Renal cortical epithelial cell (primary cell): ENCODE results near the gene TMEM86B. TPM values are rescaled to one million over a fixed set of nuclear protein-coding genes. Genes with fewer than 3 reads are reported as not detected.
A peak's percentile ranks its signal among the peaks of the same experiment; 100 is the strongest.
"Not testable (repeated sequence)": the region's sequence is repeated elsewhere in the genome, so short reads cannot be mapped to it uniquely, and the experiment has no call there.

Experiments
- DNase-seq: peaks from one replicate; pipeline ENCODE4 v3.0.0-alpha.2; 2011; ENCODE audit warnings: low read depth
- total RNA-seq: library from RNA; depleted of rRNA; stranded (reverse); fragments of >200 nt; gene quantifications from 2 replicates; pipeline ENCODE4 v1.2.3, GENCODE V29; 2014

Gene TMEM86B
- total RNA-seq, 1 donor from 2014 or later, result 0.94 TPM

DNA sequence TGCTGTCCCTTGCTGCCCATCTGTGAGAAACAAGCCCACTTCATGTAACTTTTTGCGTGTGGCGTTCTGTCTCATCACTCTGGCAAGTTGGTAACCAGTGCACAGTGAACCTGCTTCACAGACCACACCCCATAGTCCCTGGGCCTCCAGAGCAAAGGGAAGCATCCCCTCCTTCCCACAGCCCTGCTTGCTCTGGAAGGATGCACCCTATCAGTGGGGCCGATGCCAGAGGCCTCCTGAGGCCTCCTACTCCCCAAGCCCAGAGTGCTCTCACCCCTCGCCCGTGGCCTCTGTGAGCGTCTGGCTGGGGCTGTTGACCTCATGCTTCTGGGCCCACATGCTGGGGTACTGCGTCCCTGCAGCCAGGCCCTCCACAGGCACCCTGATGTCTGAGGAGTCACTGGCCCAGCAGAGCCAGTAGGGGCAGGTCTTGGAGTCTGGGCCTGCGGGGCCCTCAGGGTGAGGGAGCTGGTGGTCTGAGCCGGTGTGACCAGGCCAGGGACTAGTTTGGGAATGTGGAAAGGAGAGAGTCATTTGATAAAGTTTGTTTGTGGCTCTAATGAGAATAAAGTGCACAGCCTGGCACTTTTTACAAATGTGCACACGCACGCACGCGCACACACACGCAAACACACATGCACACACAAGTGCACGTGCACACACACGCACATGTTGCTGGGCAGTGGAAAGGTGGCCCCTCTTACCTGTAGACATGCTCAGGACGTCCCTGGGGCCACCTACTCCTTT is 5.1 kb downstream of the TMEM86B start:
- DNase-seq, result no peak

DNA sequence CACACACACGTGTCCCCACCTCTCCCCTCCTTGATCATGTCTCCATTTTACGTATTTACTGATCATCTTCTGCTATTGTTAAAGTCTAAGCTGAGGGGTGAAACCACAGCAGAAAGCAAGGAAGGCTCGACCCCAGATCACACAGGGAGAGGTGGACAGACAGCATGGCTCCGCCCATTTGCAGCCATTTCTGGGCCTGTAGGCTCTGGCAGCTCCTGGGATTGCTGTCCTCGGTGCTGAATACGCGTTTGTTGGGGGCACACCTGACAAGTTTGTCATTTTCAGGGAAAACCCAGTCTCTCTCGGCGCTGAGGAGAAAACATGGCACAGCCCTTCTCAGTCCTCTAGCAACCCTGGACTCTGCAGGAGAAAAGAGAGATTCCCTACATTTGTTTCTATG is 8.0 kb downstream of the TMEM86B start:
- DNase-seq, result no peak

DNA sequence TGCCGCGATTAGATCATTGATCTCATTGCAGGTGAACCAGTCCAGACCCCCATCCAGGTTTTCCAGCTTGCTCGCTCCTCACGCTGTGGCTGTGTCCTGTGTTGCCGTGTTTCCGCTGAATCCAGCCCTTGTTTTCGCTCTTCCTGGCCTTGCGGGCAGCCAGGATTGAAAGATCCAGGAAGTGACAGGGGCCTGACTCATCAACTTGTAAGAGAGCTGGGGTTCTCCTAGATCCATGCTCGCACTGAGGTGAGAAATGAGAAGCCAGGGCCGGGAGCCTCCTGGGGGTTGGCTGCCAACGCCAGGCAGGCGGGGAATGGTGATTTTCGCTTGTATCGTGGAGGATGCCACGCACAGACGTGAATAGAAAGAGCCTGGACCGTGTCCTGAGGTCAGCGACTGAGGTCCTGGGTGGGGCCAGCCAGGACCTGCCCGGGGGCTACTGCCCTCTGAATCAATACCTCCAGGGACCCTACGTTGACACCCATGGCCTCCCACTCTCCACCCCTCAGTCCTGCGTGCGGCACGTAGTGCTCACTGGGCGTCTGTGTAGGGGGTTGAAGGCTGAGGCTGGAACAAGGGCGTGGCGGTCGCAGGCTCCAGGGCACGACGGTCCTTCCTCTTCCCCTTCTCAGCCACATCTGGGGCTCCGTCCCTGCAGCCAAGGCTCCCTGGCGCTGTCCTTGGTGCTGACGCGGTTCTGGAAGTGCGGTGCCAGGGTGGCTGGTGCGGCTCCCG is 11.9 kb downstream of the TMEM86B start:
- peak; percentile 98 for DNase-seq

DNA sequence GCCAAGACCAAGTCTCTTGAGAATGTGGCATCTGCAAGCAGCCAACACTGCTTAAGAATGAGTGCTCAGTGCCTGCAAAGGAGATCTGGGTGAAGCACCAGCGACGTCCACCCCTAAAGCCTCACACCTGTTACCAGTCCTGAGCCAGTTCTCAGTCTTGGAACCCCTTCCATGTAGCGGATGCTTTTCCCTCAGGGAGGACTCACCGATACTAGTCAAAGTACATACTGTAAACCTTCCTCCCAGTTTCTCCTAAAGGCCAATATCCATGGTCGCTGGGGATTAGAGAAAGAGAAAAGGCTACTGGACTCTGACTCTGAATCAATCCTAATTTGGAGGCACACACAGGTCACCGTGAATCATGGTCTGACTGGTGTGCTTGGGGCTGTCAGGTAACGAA is 15.0 kb downstream of the TMEM86B start:
- DNase-seq, result no peak

DNA sequence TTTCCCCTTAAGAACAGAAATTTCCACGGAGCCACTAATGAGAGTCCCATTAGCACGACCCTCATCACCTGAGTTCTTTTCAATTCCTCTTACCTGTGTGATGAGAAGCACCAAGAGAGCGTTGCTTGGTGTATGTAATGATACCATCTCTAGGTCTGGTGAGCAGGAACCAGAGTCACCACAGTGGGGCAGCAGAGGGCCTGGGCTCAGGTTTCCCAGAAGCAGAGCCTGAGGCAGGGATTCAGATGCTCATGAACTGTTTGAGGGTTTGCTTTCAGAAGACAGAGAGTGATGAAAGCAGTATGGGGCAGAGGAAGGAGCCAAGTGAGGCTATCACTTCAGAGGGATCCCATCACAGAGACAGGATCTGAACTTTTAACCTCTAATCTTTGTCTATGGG is 16.1 kb downstream of the TMEM86B start:
- DNase-seq, result no peak

DNA sequence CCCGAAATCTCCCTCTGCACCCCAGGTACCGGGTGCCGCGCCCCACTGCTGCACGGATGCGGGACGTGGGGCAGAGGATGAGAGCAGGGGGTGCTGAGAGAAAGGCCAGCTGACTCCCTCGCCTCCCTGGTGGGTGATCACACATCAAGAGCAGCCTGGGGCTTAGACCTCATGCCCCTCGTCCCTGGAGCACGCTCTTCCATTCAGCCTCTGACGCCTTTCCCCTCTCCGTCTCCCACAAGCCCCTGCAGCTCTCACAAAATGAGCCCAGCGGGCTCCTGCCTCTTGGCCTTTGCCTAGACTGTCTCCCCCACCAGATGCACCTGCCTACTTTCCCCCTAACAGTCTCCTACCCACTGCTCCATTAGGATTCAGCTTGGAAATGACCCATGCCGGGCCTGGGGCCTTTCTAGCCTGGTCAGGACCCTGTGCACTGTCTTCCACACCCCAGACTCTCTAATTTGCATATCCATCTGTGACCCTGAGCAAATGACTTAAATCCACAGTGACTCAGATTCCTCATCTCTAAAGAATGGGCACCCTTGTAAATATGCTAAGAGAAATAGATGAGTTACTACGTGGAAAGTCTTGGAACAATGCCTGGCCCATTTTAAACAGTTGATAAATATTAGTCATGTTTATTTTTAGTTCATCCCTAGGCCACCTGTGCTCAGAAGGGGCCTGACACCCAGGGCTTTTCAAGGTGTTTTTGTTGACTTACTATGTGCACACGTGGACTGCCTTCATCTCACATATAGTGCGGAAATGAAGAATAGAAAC is 18.7 kb downstream of the TMEM86B start:
- peak; percentile 97 for DNase-seq

DNA sequence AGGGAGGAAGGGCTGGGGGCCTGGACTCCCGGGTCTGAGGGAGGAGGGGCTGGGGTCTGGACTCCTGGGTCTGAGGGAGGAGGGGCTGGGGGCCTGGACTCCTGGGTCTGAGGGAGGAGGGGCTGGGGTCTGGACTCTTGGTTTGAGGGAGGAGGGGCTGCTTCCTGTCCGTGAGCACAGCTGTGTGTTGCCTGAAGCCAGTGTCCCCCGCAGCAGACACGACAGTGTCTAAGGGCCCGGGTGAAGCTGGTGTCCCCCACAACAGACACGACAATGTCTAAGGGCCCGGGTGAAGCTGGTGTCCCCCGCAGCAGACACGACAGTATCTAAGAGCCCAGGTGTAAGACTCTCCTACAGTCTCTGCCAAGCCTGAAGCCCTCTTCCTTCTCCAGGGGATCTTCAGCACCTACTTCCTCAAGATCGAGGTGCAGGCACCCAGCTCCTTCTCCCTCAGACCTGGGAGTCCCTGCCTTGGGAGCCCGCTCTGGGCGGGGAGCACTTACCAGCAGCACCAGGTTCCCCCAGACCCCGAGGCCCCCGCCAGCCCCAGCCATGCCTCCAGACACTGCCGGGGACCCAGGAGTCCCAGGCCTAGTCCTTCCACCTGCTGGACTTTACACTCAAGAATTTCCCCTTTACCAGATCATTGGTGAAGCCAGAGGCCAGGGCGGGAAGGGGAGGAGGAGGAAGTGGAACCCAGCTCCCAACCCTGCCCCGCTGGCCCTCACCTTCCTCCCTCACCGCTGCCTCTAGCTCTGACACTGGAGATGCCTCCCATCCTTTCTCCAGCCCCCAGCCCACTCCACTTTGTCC is 19.5 kb downstream of the TMEM86B start, which contains the start of gene PTPRH:
Gene PTPRH, minus strand, starts transcription at position 622 of the 813 bp plus-strand sequence. Its CDS starts 68 bp downstream, at position 554.
- no peak for DNase-seq

DNA sequence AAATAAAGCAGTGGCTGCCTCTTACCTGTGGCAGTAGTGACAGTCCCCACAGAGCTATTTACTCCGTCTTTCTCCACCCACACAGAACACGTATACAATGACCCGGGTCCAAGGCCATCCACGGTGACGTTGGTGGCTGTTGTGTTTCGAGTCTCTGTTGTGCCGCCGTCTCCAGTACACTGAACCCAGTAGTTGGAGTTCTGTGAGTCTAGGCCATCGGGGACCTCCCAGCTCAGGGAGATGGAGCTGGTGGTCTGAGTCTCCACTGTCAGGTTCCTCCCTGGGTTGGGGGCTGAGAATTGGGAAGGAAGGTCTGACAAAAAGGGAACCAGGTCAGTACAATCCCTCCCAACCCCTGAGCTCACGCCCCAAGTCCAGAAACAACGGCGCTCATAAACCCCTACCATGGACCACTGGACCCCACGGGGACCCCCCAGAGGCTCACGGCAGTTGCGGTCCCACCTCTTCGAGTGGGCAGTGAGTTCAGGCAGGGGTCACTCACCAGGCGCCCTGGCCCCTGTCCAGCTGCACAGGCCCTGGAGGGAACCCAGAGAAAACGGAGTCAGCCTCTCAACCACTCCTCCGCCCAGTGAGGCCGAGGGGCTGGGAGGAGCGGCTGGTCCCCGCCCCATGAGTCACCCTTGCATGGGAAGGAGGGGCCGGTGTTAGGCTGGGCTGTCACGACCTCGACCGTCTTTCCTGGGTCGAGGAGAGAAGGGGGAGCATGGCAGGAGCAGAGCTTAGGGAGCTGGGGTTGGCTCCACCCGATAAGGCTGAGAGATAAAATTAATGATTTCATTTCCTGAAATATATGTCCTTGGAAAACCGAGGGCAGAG is 21.7 kb downstream of the TMEM86B start:
- peak; percentile 77 for DNase-seq

DNA sequence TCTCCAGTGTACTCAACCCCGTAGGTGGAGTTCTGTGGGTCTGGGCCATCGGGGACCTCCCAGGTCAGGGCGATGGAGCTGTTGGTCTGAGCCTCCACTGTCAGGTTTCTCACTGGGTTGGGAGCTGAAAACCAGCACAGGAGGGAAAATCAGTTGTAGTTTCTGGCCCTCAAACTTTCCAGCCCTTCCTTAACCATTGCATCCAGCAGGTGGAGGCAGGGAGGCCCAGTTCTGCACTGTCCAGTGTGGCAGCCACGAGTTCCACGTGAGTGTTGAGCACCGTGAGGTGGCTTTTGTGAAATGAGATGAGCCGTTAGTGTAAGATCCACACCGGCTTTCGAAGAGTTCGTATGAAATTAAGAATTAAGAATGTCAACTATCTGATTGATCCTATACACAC is 26.4 kb downstream of the TMEM86B start:
- not testable (repeated sequence) for DNase-seq

DNA sequence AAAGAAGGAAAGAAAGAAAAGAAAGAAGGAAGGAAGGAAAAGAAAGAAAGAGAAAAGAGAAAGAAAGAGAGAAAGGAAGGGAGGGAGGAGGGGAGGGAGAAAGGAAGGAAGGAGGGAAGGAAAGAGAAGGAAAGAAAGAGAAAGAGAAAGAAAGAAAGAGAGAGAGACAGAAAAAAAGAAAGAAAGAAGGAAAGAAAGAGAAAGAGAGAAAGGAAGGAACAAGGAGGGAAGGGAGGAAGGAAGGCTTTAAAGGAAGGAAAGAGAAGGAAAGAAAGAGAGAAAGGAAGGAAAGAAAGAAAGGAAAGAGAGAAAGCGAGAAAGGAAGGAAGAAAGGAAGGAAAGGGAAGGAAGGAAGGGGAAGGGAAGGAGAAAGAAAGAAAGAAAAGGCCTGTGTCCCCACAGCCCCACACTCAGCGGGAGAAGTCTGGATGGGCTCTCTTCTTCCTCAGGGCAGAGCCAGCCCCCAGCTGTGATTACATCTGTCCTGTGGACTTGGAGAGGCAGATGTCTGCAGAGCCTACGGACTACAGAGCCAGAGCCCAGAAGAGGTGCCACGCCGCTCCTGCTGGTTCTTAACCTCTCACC is 28.9 kb downstream of the TMEM86B start:
- DNase-seq, result no peak

DNA sequence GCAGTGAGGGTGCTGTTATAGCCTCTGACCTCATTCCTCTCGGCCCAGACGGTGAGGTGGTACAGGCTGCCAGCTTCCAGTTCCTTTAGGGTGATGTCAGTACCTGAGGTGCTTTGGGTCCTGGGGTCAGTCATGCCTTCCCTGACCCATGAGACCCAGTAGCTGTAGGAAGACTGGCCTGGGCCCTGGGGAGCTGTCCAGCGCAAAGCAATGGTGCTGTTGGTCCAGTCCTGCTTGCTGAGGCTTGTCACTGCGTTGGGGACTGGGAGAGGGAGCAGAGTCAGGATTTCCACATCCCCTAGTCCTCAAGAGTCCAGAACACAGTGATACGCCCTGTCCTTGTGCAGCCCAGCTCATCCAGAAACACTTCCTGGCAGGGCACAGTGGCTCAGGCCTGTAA is 29.9 kb downstream of the TMEM86B start:
- no peak for DNase-seq

DNA sequence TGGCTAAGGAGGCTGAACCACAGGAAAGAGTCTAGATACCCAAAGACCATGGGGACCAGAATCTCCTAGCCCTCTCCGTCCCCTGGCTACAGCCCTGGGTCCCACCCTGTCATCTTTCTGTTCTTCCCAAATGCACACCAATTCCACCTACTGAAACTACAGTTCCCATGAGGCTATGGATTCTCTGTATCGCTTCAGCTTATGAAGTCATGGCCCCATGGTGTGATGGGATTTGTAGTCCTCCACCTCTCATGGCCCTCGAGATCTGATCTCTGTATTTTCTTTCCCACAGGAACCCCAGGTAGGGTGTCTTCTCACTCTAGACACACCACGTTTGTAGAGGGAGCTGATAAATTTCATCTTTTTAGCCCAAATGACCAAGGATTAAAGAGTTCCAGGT is 31.0 kb downstream of the TMEM86B start:
- DNase-seq, result no peak

DNA sequence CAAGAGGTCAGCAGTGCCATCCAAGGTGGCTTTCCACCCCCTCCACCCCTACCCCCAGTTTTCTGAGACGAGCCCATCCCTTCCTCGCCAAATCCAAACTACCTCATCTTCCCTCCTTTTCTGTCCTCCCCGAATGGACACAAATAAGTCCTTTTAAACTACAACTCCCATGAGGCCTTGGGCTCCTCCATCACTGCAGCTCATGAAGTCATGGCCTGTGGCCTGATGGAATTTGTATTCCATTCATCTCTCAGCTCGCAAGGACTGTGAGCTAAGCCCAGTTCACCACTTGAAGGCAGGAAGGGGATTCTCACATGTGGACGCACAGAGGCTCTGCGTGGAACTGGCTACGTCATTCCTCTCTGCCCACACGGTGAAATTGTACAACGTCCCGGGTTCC is 31.8 kb downstream of the TMEM86B start:
- DNase-seq, result no peak

DNA sequence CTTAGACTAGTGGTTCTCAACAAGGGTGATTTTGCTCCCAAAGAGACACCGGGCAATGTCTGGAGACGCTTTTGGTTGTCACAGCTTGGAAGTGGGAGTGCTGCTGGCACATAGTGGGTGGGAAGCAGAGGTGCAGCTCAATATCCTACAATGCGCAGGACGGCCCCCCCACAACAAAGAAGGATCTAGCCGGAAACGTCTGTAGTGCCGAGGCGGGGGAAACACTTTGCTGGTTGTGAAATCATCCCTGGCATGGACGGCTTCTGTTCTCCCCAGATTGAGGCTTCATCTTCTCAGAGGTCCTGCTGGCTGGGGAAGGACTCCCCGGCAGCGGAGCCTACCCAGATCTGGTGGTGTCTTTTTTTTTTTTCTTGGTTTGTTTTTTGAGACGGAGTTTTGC is 35.1 kb downstream of the TMEM86B start:
- no peak for DNase-seq

DNA sequence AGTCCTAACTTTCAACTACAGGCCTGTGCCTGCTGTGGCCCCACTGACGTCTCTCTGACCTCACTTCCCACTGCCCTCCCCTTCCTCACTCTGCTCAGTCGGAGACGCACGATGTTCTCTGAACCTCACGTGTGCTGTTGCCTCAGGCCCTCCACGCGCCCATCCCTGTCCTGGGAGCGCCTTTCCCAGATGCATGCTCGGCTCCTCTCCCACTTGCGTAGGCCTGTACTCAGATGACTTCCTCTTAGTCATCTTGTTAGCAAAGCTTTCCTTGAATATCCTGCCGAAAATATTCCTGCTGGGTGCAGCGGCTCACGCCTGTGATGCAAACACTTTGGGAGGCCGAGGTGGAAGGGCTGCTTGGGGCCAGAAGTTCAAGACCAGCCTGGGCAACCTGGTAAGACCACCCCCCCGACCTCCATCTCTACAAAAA is 39.1 kb downstream of the TMEM86B start:
- peak; percentile 74 for DNase-seq

DNA sequence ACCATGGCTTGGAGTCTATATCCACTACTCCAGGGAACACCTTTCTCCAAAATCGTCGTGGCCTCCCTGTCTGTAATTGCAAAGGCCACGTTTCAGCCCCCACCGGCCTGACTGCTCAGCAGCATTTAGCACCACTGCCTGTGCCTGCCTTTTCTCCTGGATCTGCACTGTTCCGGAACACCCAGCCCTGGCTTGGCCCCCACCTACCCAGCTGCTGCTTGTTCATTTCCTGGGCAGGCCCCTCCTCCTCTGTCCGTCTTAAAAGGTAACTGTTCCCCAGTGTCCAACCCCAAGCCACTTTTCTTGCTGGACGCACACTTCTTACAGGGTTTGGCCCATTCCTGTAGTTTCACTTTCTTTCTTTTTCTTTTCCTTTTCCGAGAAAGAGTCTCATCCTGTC is 39.9 kb downstream of the TMEM86B start:
- peak; percentile 17 for DNase-seq

DNA sequence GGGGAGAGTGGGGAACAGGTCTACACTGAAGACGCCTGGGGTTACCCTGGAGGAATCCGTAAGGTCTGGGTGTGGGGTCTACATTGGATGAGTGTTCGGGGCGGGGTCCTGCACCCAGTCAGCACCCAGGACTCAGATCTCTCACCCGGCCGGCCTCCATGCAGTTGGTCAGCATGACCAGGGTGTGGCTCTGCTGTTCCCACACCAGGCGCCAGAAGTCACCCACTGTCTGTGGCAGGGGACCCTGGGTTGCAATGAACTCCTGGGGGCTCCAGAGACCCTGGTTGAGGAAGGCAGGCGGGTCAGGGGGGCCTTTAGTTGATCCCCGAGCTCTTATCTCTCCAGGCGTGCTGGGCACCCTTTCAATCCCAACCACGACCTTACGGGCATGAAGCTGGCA is 42.5 kb downstream of the TMEM86B start:
- DNase-seq, result no peak

DNA sequence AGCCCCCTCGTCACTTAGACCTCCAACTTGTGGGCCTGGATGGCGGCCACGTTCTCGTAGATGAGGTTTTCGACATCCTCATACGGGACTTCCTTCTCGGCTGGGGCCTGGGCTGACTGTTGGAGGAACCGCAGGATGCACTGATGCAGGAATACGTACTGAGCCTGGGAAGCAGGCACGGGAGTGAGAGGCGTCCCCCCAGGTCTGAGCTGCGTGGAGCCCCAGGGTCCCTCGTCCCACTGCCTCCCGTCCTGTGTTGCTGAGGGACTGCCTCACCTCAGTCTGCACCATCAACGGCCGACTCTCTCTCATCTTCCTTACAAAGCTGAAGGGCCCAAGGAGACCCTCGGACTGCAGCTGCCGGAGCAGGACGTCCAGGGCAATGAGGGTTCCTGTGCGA is 46.8 kb downstream of the TMEM86B start:
- DNase-seq, result no peak

DNA sequence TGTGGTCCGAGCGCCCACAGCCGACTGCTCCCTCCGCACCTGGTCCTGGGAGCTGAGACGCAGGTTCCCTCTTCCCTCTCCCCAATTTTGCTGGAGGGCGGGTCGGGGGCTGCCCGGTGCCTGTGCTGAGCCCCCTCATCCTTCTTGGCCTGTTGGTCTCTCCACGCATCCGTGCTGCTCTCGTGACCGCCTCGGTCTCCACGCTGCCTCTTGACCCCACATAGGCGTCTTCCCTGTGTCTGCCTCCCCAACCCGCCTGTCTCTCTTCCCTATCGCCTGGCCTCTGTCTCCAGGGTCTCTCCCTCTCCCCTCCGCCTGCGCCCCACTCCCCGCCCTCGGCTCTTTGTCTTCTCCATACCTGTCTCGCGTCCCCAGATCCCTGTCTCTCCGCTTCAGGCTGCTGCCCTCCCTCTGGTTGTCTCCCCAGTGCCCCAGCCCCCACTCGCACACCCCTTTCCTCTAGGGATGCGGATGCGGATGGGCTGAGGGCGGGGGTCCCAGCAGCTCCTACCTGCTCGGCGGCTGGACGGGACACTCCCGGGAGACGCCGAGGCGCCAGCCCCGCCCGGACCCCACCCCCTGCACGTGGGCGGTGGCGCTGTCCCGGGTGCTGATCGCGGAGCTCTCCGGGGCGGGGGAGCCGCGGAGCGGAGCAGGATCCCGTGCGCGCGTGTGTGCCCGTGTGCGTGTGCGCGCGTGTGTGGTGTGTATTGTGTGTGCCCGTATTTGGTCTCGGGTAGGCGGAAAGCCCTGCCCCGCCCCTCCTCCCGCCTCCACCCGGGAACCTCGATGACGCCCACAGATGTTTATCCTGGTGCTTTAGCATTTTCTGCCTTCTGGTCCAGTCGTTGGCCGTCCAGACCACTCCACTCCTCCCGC is 48.7 kb downstream of the TMEM86B start, which contains the start of gene SYT5:
Gene SYT5, minus strand, starts transcription at position 684 of the 879 bp plus-strand sequence. CDS start 1,248 bp downstream, outside the sequence.
- no peak for DNase-seq
